PC-9 (cell line): ENCODE measurements around the gene PTPN6. TPM values are rescaled to one million over a fixed set of nuclear protein-coding genes. Genes with fewer than 3 reads are reported as not detected.

ENCODE experiments used
- BruUV-seq: library from RNA; stranded (reverse); fragments of 400-500 nt; replicated peaks from 2 replicates; lab custom pipeline; 2021; lab: Mats Ljungman, UMichigan
- CTCF ChIA-PET: fragments of 300-600 bp; sonication (Branson Sonifier 250); formaldehyde crosslinking; loops from one replicate; lab custom pipeline; 2022; ENCODE audit warnings: antibody characterized with exemption; lab: Charles Lee
- POLR2A ChIA-PET: fragments of 300-600 bp; sonication (Branson Sonifier 250); formaldehyde crosslinking; loops from one replicate; lab custom pipeline; 2022; ENCODE audit warnings: antibody characterized with exemption; ENCODE audit not compliant: unreplicated experiment; lab: Charles Lee
- DNase-seq, 2 experiments: peaks; one replicate each; pipeline versions ENCODE4 v3.0.0 to v3.0.0-alpha.2; 2015 to 2022; ENCODE audit warnings: mixed read lengths in 1 of 2
- H2AFZ ChIP-seq: fragments of 200-600 bp; sonication (generic); 2 replicates; pipeline ENCODE4 v1.8.1; 2017; ENCODE audit warnings: antibody characterized with exemption
- H3F3A ChIP-seq: fragments of 200-600 bp; sonication (generic); 2 replicates; pipeline ENCODE4 v1.8.1; 2017; ENCODE audit warnings: antibody characterized with exemption, mild to moderate bottlenecking, low read depth; ENCODE audit not compliant: insufficient read depth
- H3K27ac ChIP-seq: fragments of 200-600 bp; sonication (generic); 2 replicates; pipeline ENCODE4 v1.6.1; 2016; ENCODE audit warnings: mixed run types
- H3K27me3 ChIP-seq: fragments of 200-600 bp; sonication (generic); 2 replicates; pipeline ENCODE4 v1.6.1; 2016; ENCODE audit warnings: low read depth, mixed run types; ENCODE audit not compliant: insufficient read depth
- H3K36me3 ChIP-seq: fragments of 200-600 bp; sonication (generic); 2 replicates; pipeline ENCODE4 v1.6.1; 2016; ENCODE audit warnings: low read depth, mixed run types
- H3K4me1 ChIP-seq: fragments of 200-600 bp; sonication (generic); replicated peaks from 2 replicates; pipeline ENCODE4 v1.6.1; 2016; ENCODE audit warnings: mixed run types; ENCODE audit not compliant: insufficient read depth
- H3K4me2 ChIP-seq: fragments of 200-600 bp; sonication (generic); 2 replicates; pipeline ENCODE4 v1.6.1; 2017; ENCODE audit warnings: mixed run types
- H3K4me3 ChIP-seq: fragments of 200-600 bp; sonication (generic); 2 replicates; pipeline ENCODE4 v1.6.1; 2016; ENCODE audit warnings: mixed run types
- H3K79me2 ChIP-seq: fragments of 200-600 bp; sonication (generic); 2 replicates; pipeline ENCODE4 v1.6.1; 2017; ENCODE audit warnings: low read depth, mixed run types
- H3K9me2 ChIP-seq: fragments of 200-600 bp; sonication (generic); 2 replicates; pipeline ENCODE4 v1.8.1; 2017; ENCODE audit warnings: mild to moderate bottlenecking; ENCODE audit not compliant: insufficient read depth
- H3K9me3 ChIP-seq: fragments of 200-600 bp; sonication (generic); 2 replicates; pipeline ENCODE4 v1.8.1; 2016; ENCODE audit warnings: low read depth; ENCODE audit not compliant: insufficient read depth
- H4K20me1 ChIP-seq: fragments of 200-600 bp; sonication (generic); 2 replicates; pipeline ENCODE4 v1.8.1; 2017; ENCODE audit not compliant: insufficient read depth
- EZH2 ChIP-seq: fragments of 200-600 bp; sonication (generic); IDR thresholded peaks from 2 replicates; pipeline ENCODE4 v1.8.0; 2017; ENCODE audit warnings: antibody characterized with exemption, low read depth
- intact Hi-C: fragments of 100-400 bp; cut with micrococcal nuclease; formaldehyde crosslinking; loops from one replicate; pipeline ENCODE4 v1.10.0; 2022; ENCODE audit not compliant: unreplicated experiment
- total RNA-seq: library from RNA; stranded (reverse); gene quantifications from 2 replicates; pipeline ENCODE4 v1.2.3, GENCODE V29; 2021
- TF ChIP-seq, protein P1 (sequence below): fragments of 200-600 bp; sonication (generic); conservative IDR thresholded peaks from 2 replicates; pipeline ENCODE4 v1.6.1; 2017; ENCODE audit warnings: mixed run types, antibody characterized with exemption, mild to moderate bottlenecking, moderate library complexity

PTPN6 gene
- total RNA-seq, 1 experiment from 2014 or later, result 92.7 TPM

DNA sequence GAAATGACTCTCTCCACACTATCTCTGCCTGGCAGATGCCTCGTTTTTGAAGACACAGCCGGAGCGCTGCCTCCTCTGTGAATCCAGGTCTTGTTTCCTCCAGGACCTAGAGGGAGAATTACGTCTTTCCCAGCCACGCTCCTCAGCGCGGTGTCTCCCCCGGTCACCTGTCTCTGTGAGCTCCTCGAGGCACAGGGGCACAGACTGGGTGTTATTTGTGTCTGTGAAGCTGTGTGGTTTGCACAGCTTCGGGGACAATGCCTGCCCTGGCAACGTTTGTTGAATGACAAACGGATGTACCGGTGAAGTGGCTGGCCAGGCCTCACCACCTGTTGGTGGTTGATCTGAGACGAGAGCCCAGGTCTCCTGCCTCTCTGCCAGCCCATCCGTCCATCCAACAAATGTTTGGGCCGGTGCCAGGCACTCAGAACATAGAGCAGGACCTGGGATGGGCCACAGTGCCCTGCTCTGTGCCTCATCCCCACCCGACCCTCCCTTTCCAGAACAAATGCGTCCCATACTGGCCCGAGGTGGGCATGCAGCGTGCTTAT is 6.1 kb downstream of the PTPN6 start:
- TF ChIP-seq, protein P1, sequence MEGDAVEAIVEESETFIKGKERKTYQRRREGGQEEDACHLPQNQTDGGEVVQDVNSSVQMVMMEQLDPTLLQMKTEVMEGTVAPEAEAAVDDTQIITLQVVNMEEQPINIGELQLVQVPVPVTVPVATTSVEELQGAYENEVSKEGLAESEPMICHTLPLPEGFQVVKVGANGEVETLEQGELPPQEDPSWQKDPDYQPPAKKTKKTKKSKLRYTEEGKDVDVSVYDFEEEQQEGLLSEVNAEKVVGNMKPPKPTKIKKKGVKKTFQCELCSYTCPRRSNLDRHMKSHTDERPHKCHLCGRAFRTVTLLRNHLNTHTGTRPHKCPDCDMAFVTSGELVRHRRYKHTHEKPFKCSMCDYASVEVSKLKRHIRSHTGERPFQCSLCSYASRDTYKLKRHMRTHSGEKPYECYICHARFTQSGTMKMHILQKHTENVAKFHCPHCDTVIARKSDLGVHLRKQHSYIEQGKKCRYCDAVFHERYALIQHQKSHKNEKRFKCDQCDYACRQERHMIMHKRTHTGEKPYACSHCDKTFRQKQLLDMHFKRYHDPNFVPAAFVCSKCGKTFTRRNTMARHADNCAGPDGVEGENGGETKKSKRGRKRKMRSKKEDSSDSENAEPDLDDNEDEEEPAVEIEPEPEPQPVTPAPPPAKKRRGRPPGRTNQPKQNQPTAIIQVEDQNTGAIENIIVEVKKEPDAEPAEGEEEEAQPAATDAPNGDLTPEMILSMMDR, result no peak
- no peak for TF ChIP-seq EZH2
- Histone ChIP-seq H3K79me2 (no peaks in the 10 kb centered on the region), H3K4me1 (peaks cover 24% of the 10 kb centered on the region), H3K27me3 (no peaks in the 10 kb centered on the region), H3K4me2 (no peak overlapping the region), H3K36me3 (no peaks in the 10 kb centered on the region), H3K4me3 (no peak overlapping the region), H3F3A (peaks cover 21% of the 10 kb centered on the region), H4K20me1 (no peaks in the 10 kb centered on the region), H3K27ac (no peak overlapping the region), H3K9me3 (no peaks in the 10 kb centered on the region), H2AFZ (no peak overlapping the region), H3K9me2 (no peaks in the 10 kb centered on the region)
- no peak for DNase-seq
- BruUV-seq, result no TSS peak
- intact Hi-C loops, result no loop called here
- ChIA-PET CTCF (no interaction called here), POLR2A (interaction anchor here (0.6 kb wide), 1 partner anchor 537 kb away, joined by 10 read pairs; no protein-coding TSS in a partner anchor)

DNA sequence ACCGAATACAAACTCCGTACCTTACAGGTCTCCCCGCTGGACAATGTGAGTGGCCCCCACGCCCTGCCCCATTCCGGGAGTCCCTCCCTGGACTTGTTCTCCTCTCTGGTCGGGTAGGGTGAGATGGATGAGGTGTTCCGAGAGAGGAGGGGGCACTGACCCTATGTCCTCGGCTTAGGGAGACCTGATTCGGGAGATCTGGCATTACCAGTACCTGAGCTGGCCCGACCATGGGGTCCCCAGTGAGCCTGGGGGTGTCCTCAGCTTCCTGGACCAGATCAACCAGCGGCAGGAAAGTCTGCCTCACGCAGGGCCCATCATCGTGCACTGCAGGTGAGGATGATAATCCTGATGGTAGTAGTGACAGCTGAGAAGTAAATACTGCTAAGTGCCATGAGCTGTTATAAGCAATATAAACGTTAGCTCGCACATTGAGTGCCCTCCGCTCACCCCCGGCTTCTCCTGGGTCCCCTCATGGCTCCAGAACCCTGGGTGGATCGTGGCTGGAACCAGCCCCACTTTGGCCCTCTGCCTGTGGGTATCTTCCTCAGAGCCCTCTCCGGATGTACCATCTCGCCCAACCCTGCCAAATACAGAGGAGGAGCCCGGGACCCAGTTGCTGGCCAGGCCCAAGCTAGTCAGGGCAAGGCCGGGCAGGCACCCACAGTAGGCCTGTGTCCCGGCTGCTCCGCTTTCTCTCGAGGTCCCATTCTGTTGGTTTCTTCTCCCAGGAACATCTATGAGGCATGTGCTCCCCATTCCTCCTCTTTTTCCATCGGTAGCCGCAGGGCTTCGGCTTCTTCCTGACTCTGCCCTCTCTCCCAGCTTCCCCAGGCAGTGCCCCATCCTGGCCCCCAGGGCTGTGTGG is 6.8 kb downstream of the PTPN6 start:
- POLR2A ChIA-PET, result interaction anchor here (0.6 to 0.7 kb wide), 2 partner anchors 85 to 538 kb away, joined by 3 to 10 read pairs; no protein-coding TSS in a partner anchor

DNA sequence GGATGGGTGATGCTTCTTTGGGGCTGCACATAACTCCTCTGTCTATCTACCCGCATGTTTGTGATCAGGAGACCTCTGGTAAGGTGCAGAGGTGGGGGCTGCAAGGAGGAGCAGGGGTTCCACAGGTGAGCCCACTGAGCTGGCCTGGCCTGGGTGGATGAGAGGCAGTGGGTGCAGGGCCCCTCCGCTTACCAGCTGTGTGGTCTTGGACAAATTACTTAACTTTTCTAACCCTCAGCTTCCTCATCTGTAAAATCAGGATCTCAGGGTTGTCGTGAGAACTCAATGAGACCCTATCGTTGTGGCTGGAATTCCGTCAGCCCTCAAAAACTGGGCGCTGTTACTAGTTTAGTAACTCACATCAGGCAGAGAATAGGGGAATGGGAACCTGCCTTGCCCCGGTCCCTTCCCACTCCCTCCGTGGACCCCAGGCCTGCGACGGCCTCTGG is 7.5 kb downstream of the PTPN6 start:
- no TSS peak for BruUV-seq
- H3K4me1 ChIP-seq, result peaks cover 29% of the 10 kb centered on the region
- H3K36me3 ChIP-seq, result no peaks in the 10 kb centered on the region
- H2AFZ ChIP-seq, result no peak overlapping the region
- TF ChIP-seq EZH2, result no peak
- TF ChIP-seq, protein P1, result no peak
- H3K4me3 ChIP-seq, result no peak overlapping the region
- H3K9me2 ChIP-seq, result no peaks in the 10 kb centered on the region
- H3K9me3 ChIP-seq, result no peaks in the 10 kb centered on the region
- POLR2A ChIA-PET, result interaction anchor here (0.7 kb wide), 2 partner anchors 86 to 190 kb away, joined by 3 read pairs; no protein-coding TSS in a partner anchor
- no peak overlapping the region for H3K27ac ChIP-seq
- H3F3A ChIP-seq, result peaks cover 28% of the 10 kb centered on the region
- intact Hi-C loops, result no loop called here
- H3K27me3 ChIP-seq, result no peaks in the 10 kb centered on the region
- DNase-seq, result no peak
- H4K20me1 ChIP-seq, result no peaks in the 10 kb centered on the region
- H3K79me2 ChIP-seq, result peaks cover 6% of the 10 kb centered on the region
- no peak overlapping the region for H3K4me2 ChIP-seq
- CTCF ChIA-PET, result no interaction called here

More for the DNA sequence above, 6.8 kb downstream of the PTPN6 start:
- no peaks in the 10 kb centered on the region for H3K79me2 ChIP-seq
- H3K27me3 ChIP-seq, result no peaks in the 10 kb centered on the region
- no peaks in the 10 kb centered on the region for H3K9me2 ChIP-seq
- H3K27ac ChIP-seq, result no peak overlapping the region
- no peak for DNase-seq
- BruUV-seq, result no TSS peak
- no peaks in the 10 kb centered on the region for H3K9me3 ChIP-seq
- intact Hi-C loops, result no loop called here
- H3K36me3 ChIP-seq, result no peaks in the 10 kb centered on the region
- H3K4me2 ChIP-seq, result no peak overlapping the region
- no peak overlapping the region for H2AFZ ChIP-seq
- TF ChIP-seq, protein P1, result no peak
- no peak for TF ChIP-seq EZH2
- H4K20me1 ChIP-seq, result no peaks in the 10 kb centered on the region
- peaks cover 28% of the 10 kb centered on the region for H3F3A ChIP-seq
- peaks cover 29% of the 10 kb centered on the region for H3K4me1 ChIP-seq
- H3K4me3 ChIP-seq, result no peak overlapping the region
- CTCF ChIA-PET, result no interaction called here
